ENCODE data around the gene B3GNT7.

B3GNT7 gene

GRCh38 chr2:231361701-231362554 is 33.6 kb upstream of the B3GNT7 start:
- Histone ChIP-seq H3K4me3 (ENCODE audit: low read depth, low read length) (no peak overlapping the region), H3K36me3 (replicated peaks) (no peaks in the 10 kb centered on the region), H3K27me3 (replicated peaks) (no peaks in the 10 kb centered on the region), H3K27ac (no peak overlapping the region)
- peak; percentile 22 for TF ChIP-seq CTCF (IDR thresholded peaks at IDR 0.05; ENCODE audit: low read depth, low read length, missing control alignments)
- DNase-seq = no peak
- in situ Hi-C loops (cut with HindIII; ENCODE audit: low pct_ligation_motif_present, low sequenced_read_pairs) = no loop called here

- Histone ChIP-seq H3K4me3 (ENCODE audit: low read depth, low read length) (no peak overlapping the region), H3K36me3 (replicated peaks) (no peaks in the 10 kb centered on the region), H3K27ac (no peak overlapping the region), H3K27me3 (replicated peaks) (no peaks in the 10 kb centered on the region)
- TF ChIP-seq CTCF (IDR thresholded peaks at IDR 0.05; ENCODE audit: low read depth, low read length, missing control alignments) = no peak
- in situ Hi-C loops (cut with HindIII; ENCODE audit: low pct_ligation_motif_present, low sequenced_read_pairs) = no loop called here
- DNase-seq = no peak
Measured at GRCh38 chr2:231362555-231363184, 32.8 kb upstream of the B3GNT7 start.

GRCh38 chr2:231364061-231364460 is 31.4 kb upstream of the B3GNT7 start:
- Histone ChIP-seq H3K27ac (no peak overlapping the region), H3K4me3 (ENCODE audit: low read depth, low read length) (no peak overlapping the region), H3K36me3 (replicated peaks) (no peaks in the 10 kb centered on the region), H3K27me3 (replicated peaks) (no peaks in the 10 kb centered on the region)
- DNase-seq = no peak
- in situ Hi-C loops (cut with HindIII; ENCODE audit: low pct_ligation_motif_present, low sequenced_read_pairs) = no loop called here
- TF ChIP-seq CTCF (IDR thresholded peaks at IDR 0.05; ENCODE audit: low read depth, low read length, missing control alignments) = no peak

GRCh38 chr2:231364961-231365810 is 30.3 kb upstream of the B3GNT7 start:
- no peak for TF ChIP-seq CTCF (IDR thresholded peaks at IDR 0.05; ENCODE audit: low read depth, low read length, missing control alignments)
- in situ Hi-C loops (cut with HindIII; ENCODE audit: low pct_ligation_motif_present, low sequenced_read_pairs) = no loop called here
- Histone ChIP-seq H3K36me3 (replicated peaks) (no peaks in the 10 kb centered on the region), H3K27ac (peak overlapping the region; percentile 64), H3K4me3 (ENCODE audit: low read depth, low read length) (no peak overlapping the region), H3K27me3 (replicated peaks) (no peaks in the 10 kb centered on the region)
- DNase-seq = peak; percentile 78

- H3K27me3 ChIP-seq (replicated peaks) = no peaks in the 10 kb centered on the region
- in situ Hi-C loops (cut with HindIII; ENCODE audit: low pct_ligation_motif_present, low sequenced_read_pairs) = no loop called here
- DNase-seq = no peak
- H3K4me3 ChIP-seq (ENCODE audit: low read depth, low read length) = no peak overlapping the region
- TF ChIP-seq CTCF (IDR thresholded peaks at IDR 0.05; ENCODE audit: low read depth, low read length, missing control alignments) = no peak
- H3K27ac ChIP-seq = no peak overlapping the region
- H3K36me3 ChIP-seq (replicated peaks) = no peaks in the 10 kb centered on the region
Measured at GRCh38 chr2:231367178-231367577, 28.3 kb upstream of the B3GNT7 start.

All from brain microvascular endothelial cell (primary cell).